HFF-Myc (cell line): Measurements from ENCODE around the gene ZMYND19.

Experiments
- DNase-seq: peaks from one replicate; pipeline ENCODE4 v3.0.0-alpha.2; 2011; ENCODE audit warnings: low read depth; ENCODE audit errors: extremely low read depth
- H3K4me3 ChIP-seq: replicated peaks from 2 replicates; pipeline ENCODE4 v1.5.1; 2011; ENCODE audit warnings: low read depth, mild to moderate bottlenecking, control low read depth, low read length
- CTCF ChIP-seq: IDR thresholded peaks from 2 replicates; pipeline ENCODE4 v1.5.1; 2012; ENCODE audit warnings: mild to moderate bottlenecking, low read depth, low read length, control low read depth; ENCODE audit errors: missing control alignments

ZMYND19 gene

GRCh38 chr9:137583347-137583746 lies 7.0 kb downstream of the ZMYND19 start:
- H3K4me3 ChIP-seq, result no peak overlapping the region
- no peak for TF ChIP-seq CTCF

DNA sequence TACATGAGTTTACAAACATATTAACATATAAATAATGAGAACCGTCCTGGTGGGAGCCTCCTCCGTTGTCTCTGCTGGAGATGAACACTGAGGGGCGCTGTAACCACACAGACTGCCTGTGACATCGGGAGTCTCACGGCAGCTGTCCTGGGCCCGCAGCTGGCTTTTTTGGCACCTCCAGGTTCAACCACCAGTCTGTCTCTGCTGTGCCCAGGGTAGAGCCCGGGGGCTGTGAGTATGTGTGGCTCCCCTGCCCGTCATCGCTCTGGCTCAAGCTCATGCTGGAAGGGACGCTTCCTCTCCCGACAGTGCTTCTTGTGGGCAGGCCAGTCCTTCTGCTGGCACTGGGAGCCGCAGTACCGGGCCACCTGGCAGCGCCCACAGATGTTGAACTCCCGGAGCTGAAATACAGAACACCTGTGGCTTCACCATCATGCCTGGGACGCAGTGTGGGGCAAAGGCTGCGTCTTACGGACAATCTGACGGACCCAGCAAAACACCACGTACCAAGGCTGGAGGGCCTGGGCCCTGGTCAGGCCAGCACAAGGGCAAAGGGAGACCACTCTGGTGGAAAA lies 7.9 kb downstream of the ZMYND19 start:
- peak; percentile 23 for TF ChIP-seq CTCF
- no peak overlapping the region for H3K4me3 ChIP-seq
- DNase-seq, result no peak

More at GRCh38 chr9:137583347-137583746, 7.0 kb downstream of the ZMYND19 start:
- DNase-seq, result no peak

DNA sequence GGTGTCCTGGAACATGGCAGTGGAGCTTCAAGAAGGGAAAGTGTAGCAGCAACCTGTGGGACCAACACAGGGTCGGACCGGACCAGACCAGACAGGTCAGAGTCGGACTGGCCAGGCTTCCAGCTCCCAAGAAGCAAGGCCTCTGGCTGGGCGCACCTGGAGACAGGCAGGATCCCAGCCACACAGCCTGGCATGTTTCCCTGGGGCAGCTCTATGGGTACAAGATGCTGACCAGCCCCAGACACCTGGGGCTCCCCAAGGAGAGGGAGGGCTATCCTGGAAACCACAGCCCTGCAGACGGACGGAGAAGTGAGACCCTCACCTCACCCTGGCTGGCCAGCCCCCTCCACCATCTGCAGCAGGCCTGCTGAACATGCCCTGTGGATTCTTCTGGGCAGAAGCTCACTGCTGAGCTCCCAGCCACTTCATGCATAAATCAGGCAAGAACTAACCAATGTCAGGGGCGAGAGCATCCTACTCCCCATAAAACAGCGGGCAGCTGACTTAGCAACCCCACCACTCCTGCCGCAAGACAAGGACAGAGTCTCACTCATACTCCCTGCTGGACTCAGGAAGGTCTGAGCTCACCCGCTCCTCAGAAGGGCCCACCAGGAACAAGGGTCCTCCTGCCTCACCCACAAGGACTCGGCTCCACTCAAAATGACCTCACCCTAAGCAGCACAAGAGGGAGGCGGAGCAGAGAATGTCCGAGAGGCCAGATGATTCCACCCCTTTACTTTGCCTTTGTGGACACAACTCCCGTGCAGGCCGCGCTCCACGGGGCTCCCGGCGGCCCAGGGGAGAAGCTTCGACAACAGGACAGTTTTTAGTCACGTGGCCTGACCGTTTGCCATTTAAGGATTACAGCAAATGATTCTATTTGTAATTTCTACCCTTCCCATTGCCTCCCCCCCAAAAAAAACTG lies 8.7 kb downstream of the ZMYND19 start:
- TF ChIP-seq CTCF, result no peak
- DNase-seq, result no peak

DNA sequence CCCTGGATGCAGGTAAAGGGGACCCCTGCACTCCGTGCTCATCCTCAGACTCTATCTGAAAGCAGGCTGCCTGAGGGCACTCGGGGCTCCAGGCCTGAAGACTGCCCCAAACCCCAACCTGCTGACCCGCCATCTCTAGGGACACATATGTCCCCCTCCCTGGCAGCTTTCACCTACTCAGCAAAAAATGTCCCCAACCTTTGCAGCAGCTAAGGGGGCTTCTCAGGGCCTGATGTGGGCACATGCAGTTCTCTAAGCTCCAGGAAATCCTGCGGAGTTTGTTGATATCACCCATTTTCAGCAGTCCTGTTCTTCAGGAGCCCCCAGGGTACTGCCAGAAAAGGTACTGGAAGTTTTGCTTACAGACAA lies 9.4 kb downstream of the ZMYND19 start:
- no peak for DNase-seq
- no peak overlapping the region for H3K4me3 ChIP-seq
- TF ChIP-seq CTCF, result no peak

More for the DNA sequence above, 8.7 kb downstream of the ZMYND19 start:
- H3K4me3 ChIP-seq, result no peak overlapping the region

DNA sequence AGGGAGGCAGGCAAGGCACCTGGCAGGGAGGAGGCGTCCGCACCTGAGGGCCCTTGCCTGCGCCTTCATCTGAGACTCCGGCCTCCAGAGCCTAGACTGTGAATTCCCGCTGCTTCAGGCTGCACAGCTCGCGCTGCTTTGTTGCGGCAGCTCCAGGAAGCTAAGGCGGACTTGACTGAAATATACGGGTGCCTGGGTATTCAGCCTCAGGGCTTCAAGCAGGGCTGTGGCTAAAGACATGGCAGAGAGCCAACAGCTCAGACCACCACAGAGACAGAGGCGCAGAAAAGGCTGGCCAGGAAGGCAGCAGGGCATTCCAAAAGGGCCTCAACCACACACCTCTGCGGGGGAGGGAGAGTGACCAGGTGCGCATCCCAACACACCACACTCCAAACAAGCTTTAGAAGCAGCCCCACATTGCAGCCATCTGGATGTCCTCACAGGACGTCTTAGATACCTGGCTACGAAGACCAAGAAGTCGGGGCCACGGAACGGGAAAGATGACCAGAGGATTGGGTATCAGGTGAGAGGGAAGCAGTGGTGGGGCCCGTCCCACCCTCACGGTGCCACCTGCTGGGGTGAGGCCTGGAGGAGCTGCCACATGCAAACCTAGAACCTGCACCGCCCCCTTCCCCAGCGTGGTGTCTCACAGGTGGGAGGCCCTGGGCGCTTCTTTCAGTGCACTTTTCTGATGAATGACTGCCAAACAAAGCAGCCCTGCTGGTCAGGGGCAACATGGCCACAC lies 9.9 kb downstream of the ZMYND19 start:
- no peak for TF ChIP-seq CTCF
- no peak for DNase-seq
- H3K4me3 ChIP-seq, result no peak overlapping the region

GRCh38 chr9:137579259-137579604 lies 11.1 kb downstream of the ZMYND19 start:
- no peak for DNase-seq
- no peak for TF ChIP-seq CTCF
- peak overlapping the region; percentile 84 for H3K4me3 ChIP-seq
